Occipital lobe (tissue), 2 donors: ENCODE data around the gene CCNI. TPM values are rescaled to one million over a fixed set of nuclear protein-coding genes. Genes with fewer than 3 reads are reported as not detected.
"Not testable (repeated sequence)": the region's sequence is repeated elsewhere in the genome, so short reads cannot be mapped to it uniquely, and the experiment has no call there.

ENCODE experiments used
- DNase-seq: peaks from one replicate; lab custom pipeline; 2025; lab: John Stamatoyannopoulos, UW
- total RNA-seq: library from RNA; depleted of rRNA; stranded (reverse); fragments of >200 nt; gene quantifications from one replicate; pipeline ENCODE4 v1.2.3, GENCODE V29; 2014

Gene CCNI
- total RNA-seq, 1 donor from 2014 or later = 408 TPM

- DNase-seq = no peak
Measured at GRCh38 chr4:77082886-77083608, 7.3 kb upstream of the CCNI start.

- DNase-seq = not testable (repeated sequence)
Measured at GRCh38 chr4:77080806-77081205, 5.0 kb upstream of the CCNI start.

- no peak for DNase-seq
Measured at GRCh38 chr4:77079281-77079680, 3.5 kb upstream of the CCNI start.

- no peak for DNase-seq
Measured at GRCh38 chr4:77078401-77078800, 2.6 kb upstream of the CCNI start.

GRCh38 chr4:77076889-77077635, 1.3 kb upstream of the CCNI start:
- no peak for DNase-seq

- no peak for DNase-seq
Measured at GRCh38 chr4:77074981-77075855, 571 bp downstream of the CCNI start.

- no peak for DNase-seq
Measured at GRCh38 chr4:77074381-77074831, 1.4 kb downstream of the CCNI start.

GRCh38 chr4:77073981-77074380, 1.8 kb downstream of the CCNI start:
- DNase-seq = no peak

GRCh38 chr4:77073106-77073809, 2.5 kb downstream of the CCNI start:
- no peak for DNase-seq

GRCh38 chr4:77072195-77072753, 3.5 kb downstream of the CCNI start:
- no peak for DNase-seq

- DNase-seq = not testable (repeated sequence)
Measured at GRCh38 chr4:77069514-77069913, 6.3 kb downstream of the CCNI start.

GRCh38 chr4:77065382-77065781, 10.4 kb downstream of the CCNI start:
- no peak for DNase-seq

GRCh38 chr4:77062856-77063255, 12.9 kb downstream of the CCNI start:
- no peak for DNase-seq

- no peak for DNase-seq
Measured at GRCh38 chr4:77052352-77052751, 23.4 kb downstream of the CCNI start.

GRCh38 chr4:77050962-77051361, 24.8 kb downstream of the CCNI start:
- DNase-seq = no peak

GRCh38 chr4:77047037-77047436, 28.8 kb downstream of the CCNI start:
- no peak for DNase-seq

- DNase-seq = no peak
Measured at GRCh38 chr4:77045490-77045889, 30.3 kb downstream of the CCNI start.

- no peak for DNase-seq
Measured at GRCh38 chr4:77044461-77045150, 31.2 kb downstream of the CCNI start.

GRCh38 chr4:77043507-77044136, 32.2 kb downstream of the CCNI start:
- DNase-seq = no peak
